HL-60 (cell line): Measurements from ENCODE around the gene TMEM163.

Experiments used
- GABPA ChIP-seq: IDR thresholded peaks from 2 replicates; pipeline ENCODE4 v1.6.1; 2012; ENCODE audit warnings: low read depth
- TF ChIP-seq, protein P1 (sequence below): IDR thresholded peaks from one replicate; pipeline ENCODE4 v1.5.1; 2011; ENCODE audit warnings: low read length, control low read depth, inconsistent platforms; ENCODE audit not compliant: insufficient read depth

DNA sequence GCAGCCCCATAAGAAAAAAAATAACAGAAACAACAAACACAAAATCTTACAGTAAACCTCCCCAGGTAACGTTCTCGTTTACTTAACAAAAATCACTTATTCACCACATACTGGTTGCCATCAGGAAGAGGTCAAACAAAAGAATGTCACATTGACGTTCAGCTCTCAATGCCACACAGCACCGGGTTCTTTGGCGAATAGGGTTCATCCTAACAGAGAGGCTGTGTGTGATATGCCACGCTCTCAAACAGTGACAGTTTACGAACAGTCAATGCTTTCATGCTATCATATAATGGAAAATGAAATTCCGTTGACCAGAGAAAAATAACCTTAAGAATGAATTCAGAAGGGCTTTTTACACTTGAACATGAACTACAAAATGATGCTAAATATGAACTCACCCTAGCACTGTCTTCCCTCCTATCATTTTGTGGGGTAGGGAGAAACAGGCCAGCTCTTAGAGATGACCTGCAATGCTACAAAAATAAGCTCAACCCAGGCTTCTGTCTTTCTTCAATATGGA is 2.0 kb downstream of the TMEM163 start:
- TF ChIP-seq, protein P1, sequence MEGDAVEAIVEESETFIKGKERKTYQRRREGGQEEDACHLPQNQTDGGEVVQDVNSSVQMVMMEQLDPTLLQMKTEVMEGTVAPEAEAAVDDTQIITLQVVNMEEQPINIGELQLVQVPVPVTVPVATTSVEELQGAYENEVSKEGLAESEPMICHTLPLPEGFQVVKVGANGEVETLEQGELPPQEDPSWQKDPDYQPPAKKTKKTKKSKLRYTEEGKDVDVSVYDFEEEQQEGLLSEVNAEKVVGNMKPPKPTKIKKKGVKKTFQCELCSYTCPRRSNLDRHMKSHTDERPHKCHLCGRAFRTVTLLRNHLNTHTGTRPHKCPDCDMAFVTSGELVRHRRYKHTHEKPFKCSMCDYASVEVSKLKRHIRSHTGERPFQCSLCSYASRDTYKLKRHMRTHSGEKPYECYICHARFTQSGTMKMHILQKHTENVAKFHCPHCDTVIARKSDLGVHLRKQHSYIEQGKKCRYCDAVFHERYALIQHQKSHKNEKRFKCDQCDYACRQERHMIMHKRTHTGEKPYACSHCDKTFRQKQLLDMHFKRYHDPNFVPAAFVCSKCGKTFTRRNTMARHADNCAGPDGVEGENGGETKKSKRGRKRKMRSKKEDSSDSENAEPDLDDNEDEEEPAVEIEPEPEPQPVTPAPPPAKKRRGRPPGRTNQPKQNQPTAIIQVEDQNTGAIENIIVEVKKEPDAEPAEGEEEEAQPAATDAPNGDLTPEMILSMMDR: no peak
- no peak for TF ChIP-seq GABPA
